Activated effector memory CD4-positive, alpha-beta T cell treated with anti-CD3 and anti-CD28 coated beads, Interleukin-2, amount 50 U/mL, for 16 hours (primary cell): ENCODE data around the gene WFIKKN1.

Source experiments
- DNase-seq: peaks from one replicate; pipeline ENCODE4 v3.0.0-alpha.2; 2020

WFIKKN1 gene

GRCh38 chr16:638034-638543, 7.3 kb downstream of the WFIKKN1 start:
- DNase-seq: no peak

GRCh38 chr16:638836-639235, 8.1 kb downstream of the WFIKKN1 start:
- no peak for DNase-seq

- no peak for DNase-seq
Observed at GRCh38 chr16:640614-641013, 9.8 kb downstream of the WFIKKN1 start.

GRCh38 chr16:641326-642188, 10.8 kb downstream of the WFIKKN1 start, which contains the start of gene MCRIP2:
Gene MCRIP2 (plus strand): TSS chr16:641828. CDS start chr16:641992, 164 bp downstream.
- peak; percentile 88 for DNase-seq

GRCh38 chr16:642189-643049, 11.6 kb downstream of the WFIKKN1 start:
- DNase-seq: peak; percentile 75

GRCh38 chr16:643050-643368, 12.2 kb downstream of the WFIKKN1 start:
- DNase-seq: no peak

GRCh38 chr16:644556-644955, 13.8 kb downstream of the WFIKKN1 start:
- no peak for DNase-seq

- no peak for DNase-seq
Observed at GRCh38 chr16:645852-646678, 15.3 kb downstream of the WFIKKN1 start.

GRCh38 chr16:646679-647172, 15.9 kb downstream of the WFIKKN1 start:
- no peak for DNase-seq

- no peak for DNase-seq
Observed at GRCh38 chr16:647173-647902, 16.6 kb downstream of the WFIKKN1 start.

- DNase-seq: peak; percentile 79
Observed at GRCh38 chr16:648071-648780, 17.4 kb downstream of the WFIKKN1 start.

- DNase-seq: peak; percentile 98
Observed at GRCh38 chr16:648781-649589, 18.2 kb downstream of the WFIKKN1 start, which contains the start of gene WDR90. Gene WDR90 (plus strand): TSS chr16:649365. CDS start chr16:649417, 52 bp downstream.

- peak; percentile 70 for DNase-seq
Observed at GRCh38 chr16:649631-650030, 18.8 kb downstream of the WFIKKN1 start.

- DNase-seq: no peak
Observed at GRCh38 chr16:651844-652243, 21.1 kb downstream of the WFIKKN1 start.

GRCh38 chr16:652454-653305, 21.9 kb downstream of the WFIKKN1 start:
- no peak for DNase-seq

- DNase-seq: no peak
Observed at GRCh38 chr16:654034-654433, 23.2 kb downstream of the WFIKKN1 start.

- DNase-seq: no peak
Observed at GRCh38 chr16:657487-657886, 26.7 kb downstream of the WFIKKN1 start.

- DNase-seq: no peak
Observed at GRCh38 chr16:658679-659571, 28.1 kb downstream of the WFIKKN1 start.
